Erythroblast (primary cell): ENCODE results near the gene MRPS22.

ENCODE experiments used
- GATA1 ChIP-seq: IDR thresholded peaks from 2 replicates; pipeline ENCODE4 v1.6.1; 2011; ENCODE audit warnings: low read depth, mild to moderate bottlenecking, control low read depth, low read length, moderate library complexity
- POLR2A ChIP-seq: IDR thresholded peaks from 2 replicates; pipeline ENCODE4 v1.6.1; 2011; ENCODE audit warnings: mild to moderate bottlenecking, low read length

- TF ChIP-seq POLR2A (no peak), GATA1 (no peak)
Observed at GRCh38 chr3:139304383-139304782, 39.4 kb upstream of the MRPS22 start.
